OCI-LY7 (cell line): Measurements from ENCODE around the gene KIAA1671. TPM values are rescaled to one million over a fixed set of nuclear protein-coding genes. Genes with fewer than 3 reads are reported as not detected.

Experiments used
- BruUV-seq: library from RNA; stranded (reverse); fragments of 400-500 nt; replicated peaks from 2 replicates; lab custom pipeline; 2021; lab: Mats Ljungman, UMichigan
- CTCF ChIA-PET: fragments of 300-600 bp; sonication (Branson Sonifier 250); formaldehyde crosslinking; loops from one replicate; lab custom pipeline; 2022; ENCODE audit warnings: antibody characterized with exemption; ENCODE audit not compliant: unreplicated experiment; lab: Charles Lee
- POLR2A ChIA-PET: fragments of 300-600 bp; sonication (Branson Sonifier 250); formaldehyde crosslinking; loops from one replicate; lab custom pipeline; 2022; ENCODE audit warnings: antibody characterized with exemption; lab: Charles Lee
- DNase-seq: peaks from one replicate; pipeline ENCODE4 v3.0.0-alpha.2; 2015; ENCODE audit warnings: low spot score
- H2AFZ ChIP-seq: fragments of 200-600 bp; sonication (generic), shearing (Covaris generic); 2 replicates; pipeline ENCODE4 v1.6.1; 2014; ENCODE audit warnings: mild to moderate bottlenecking, antibody characterized with exemption, low read length, moderate library complexity
- H3K27ac ChIP-seq: fragments of 200-600 bp; sonication (generic); 2 replicates; pipeline ENCODE4 v1.5.1; 2014; ENCODE audit warnings: mixed run types, low read depth, mild to moderate bottlenecking, moderate library complexity, low read length, inconsistent platforms; ENCODE audit not compliant: poor library complexity, severe bottlenecking
- H3K36me3 ChIP-seq: fragments of 200-600 bp; sonication (generic); 2 replicates; pipeline ENCODE4 v1.6.1; 2014; ENCODE audit warnings: mild to moderate bottlenecking, antibody characterized with exemption, low read length, moderate library complexity, mixed read lengths; ENCODE audit not compliant: insufficient read depth
- H3K4me1 ChIP-seq: fragments of 200-600 bp; sonication (generic); 2 replicates; pipeline ENCODE4 v1.5.1; 2014; ENCODE audit warnings: mild to moderate bottlenecking, low read length; ENCODE audit not compliant: insufficient read depth, poor library complexity, severe bottlenecking
- H3K4me2 ChIP-seq: fragments of 200-600 bp; sonication (generic); 2 replicates; pipeline ENCODE4 v1.6.1; 2014; ENCODE audit warnings: mild to moderate bottlenecking, low read length
- H3K4me3 ChIP-seq: fragments of 200-600 bp; sonication (generic); 2 replicates; pipeline ENCODE4 v1.5.1; 2014; ENCODE audit warnings: mild to moderate bottlenecking, low read depth, low read length; ENCODE audit not compliant: poor library complexity, severe bottlenecking
- H3K79me2 ChIP-seq: fragments of 200-600 bp; sonication (generic); 2 replicates; pipeline ENCODE4 v1.6.1; 2016; ENCODE audit warnings: low read depth, mild to moderate bottlenecking, low read length, moderate library complexity, mixed read lengths; ENCODE audit not compliant: insufficient read depth
- H3K9me2 ChIP-seq: fragments of 200-600 bp; sonication (generic); 2 replicates; pipeline ENCODE4 v1.6.1; 2016; ENCODE audit warnings: mild to moderate bottlenecking, low read length, mixed read lengths; ENCODE audit not compliant: insufficient read depth
- H3K9me3 ChIP-seq: fragments of 200-600 bp; sonication (generic); 2 replicates; pipeline ENCODE4 v1.6.1; 2014; ENCODE audit warnings: mild to moderate bottlenecking, mixed run types, low read length, mixed read lengths
- H4K20me1 ChIP-seq: fragments of 200-600 bp; sonication (generic); 2 replicates; pipeline ENCODE4 v1.6.1; 2014; ENCODE audit warnings: mild to moderate bottlenecking, antibody characterized with exemption, low read length, moderate library complexity, mixed read lengths; ENCODE audit not compliant: insufficient read depth
- EZH2phosphoT487 ChIP-seq: fragments of 200-600 bp; sonication (generic); IDR thresholded peaks from 2 replicates; pipeline ENCODE4 v1.6.1; 2018; ENCODE audit warnings: low read depth, borderline replicate concordance, mild to moderate bottlenecking, mixed run types, antibody characterized with exemption, low read length, moderate library complexity, mixed read lengths
- intact Hi-C: fragments of 100-400 bp; cut with micrococcal nuclease; formaldehyde crosslinking; loops from one replicate; pipeline ENCODE4 v1.10.0; 2022; ENCODE audit not compliant: unreplicated experiment
- total RNA-seq, 2 experiments: library from RNA; depleted of rRNA in 1 of 2; stranded (reverse); fragments of >200 nt in 1 of 2; shearing (Covaris generic) in 1 of 2; gene quantifications; 2 replicates each; pipeline ENCODE4 v1.2.3, GENCODE V29; 2014 to 2022
- TF ChIP-seq, protein P1 (sequence below): fragments of 200-600 bp; sonication (generic); conservative IDR thresholded peaks from 2 replicates; pipeline ENCODE4 v1.5.1; 2014; ENCODE audit warnings: mild to moderate bottlenecking, antibody characterized with exemption, low read length, moderate library complexity, mixed read lengths

Gene KIAA1671
- total RNA-seq, 2 experiments from 2014 or later = not detected

DNA sequence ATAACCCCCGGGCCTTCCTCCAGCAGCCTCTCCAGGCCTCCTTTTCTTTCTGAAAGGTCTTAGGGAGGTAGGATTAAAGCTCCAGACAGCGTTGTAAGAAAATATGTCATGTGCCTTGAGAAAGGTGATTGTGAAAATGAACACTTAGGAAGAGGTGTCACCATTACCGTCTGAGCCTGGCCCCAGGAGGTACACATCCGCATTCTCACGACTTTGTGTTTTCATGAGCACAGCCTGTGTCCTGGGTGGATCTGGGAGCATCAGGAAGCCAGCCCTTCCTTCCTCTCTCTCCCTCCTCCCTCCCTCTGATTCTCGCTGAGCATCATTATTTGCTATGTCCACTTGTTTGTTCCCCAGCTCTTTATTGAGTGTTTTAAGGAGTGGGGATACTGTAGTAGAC, 142.1 kb downstream of the KIAA1671 start:
- ChIA-PET CTCF (no interaction called here), POLR2A (no interaction called here)
- no peak for DNase-seq
- Histone ChIP-seq H3K4me1 (no peaks in the 10 kb centered on the region), H2AFZ (no peak overlapping the region), H3K79me2 (no peaks in the 10 kb centered on the region), H3K9me3 (no peaks in the 10 kb centered on the region), H3K4me3 (no peak overlapping the region), H3K36me3 (no peaks in the 10 kb centered on the region), H4K20me1 (no peaks in the 10 kb centered on the region), H3K4me2 (no peak overlapping the region), H3K27ac (no peak overlapping the region), H3K9me2 (no peaks in the 10 kb centered on the region)
- intact Hi-C loops = no loop called here
- TF ChIP-seq EZH2phosphoT487 = no peak
- no TSS peak for BruUV-seq

DNA sequence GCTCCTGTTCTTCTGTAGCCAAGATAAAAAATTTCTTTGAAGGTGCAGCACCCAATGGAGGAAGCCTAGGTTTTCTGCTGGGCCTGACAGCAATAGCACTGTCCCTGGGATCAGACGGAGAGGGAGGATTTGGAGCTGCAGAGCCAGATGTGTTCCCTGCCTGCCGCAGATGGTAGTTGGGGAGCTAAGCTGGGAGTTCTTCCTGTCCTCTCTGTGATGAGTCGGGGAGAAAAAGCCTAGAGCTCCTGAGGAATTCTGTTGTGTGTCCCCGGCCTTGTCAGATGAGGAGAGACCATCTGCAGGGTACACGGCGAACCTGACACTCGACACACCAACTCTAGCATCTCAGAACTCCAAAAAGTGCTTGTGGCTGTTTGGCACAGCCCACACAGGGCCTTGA, 143.4 kb downstream of the KIAA1671 start:
- no peak overlapping the region for H3K27ac ChIP-seq
- H2AFZ ChIP-seq = no peak overlapping the region
- no peaks in the 10 kb centered on the region for H3K79me2 ChIP-seq
- no peaks in the 10 kb centered on the region for H3K9me3 ChIP-seq
- H3K4me2 ChIP-seq = no peak overlapping the region
- no peak for DNase-seq
- ChIA-PET CTCF (no interaction called here), POLR2A (interaction anchor here (0.6 kb wide), 1 partner anchor 1907 kb away, joined by 3 read pairs; no protein-coding TSS in a partner anchor)
- H3K4me3 ChIP-seq = no peak overlapping the region
- H3K4me1 ChIP-seq = no peaks in the 10 kb centered on the region
- H3K9me2 ChIP-seq = no peaks in the 10 kb centered on the region
- no peaks in the 10 kb centered on the region for H3K36me3 ChIP-seq
- TF ChIP-seq, protein P1, sequence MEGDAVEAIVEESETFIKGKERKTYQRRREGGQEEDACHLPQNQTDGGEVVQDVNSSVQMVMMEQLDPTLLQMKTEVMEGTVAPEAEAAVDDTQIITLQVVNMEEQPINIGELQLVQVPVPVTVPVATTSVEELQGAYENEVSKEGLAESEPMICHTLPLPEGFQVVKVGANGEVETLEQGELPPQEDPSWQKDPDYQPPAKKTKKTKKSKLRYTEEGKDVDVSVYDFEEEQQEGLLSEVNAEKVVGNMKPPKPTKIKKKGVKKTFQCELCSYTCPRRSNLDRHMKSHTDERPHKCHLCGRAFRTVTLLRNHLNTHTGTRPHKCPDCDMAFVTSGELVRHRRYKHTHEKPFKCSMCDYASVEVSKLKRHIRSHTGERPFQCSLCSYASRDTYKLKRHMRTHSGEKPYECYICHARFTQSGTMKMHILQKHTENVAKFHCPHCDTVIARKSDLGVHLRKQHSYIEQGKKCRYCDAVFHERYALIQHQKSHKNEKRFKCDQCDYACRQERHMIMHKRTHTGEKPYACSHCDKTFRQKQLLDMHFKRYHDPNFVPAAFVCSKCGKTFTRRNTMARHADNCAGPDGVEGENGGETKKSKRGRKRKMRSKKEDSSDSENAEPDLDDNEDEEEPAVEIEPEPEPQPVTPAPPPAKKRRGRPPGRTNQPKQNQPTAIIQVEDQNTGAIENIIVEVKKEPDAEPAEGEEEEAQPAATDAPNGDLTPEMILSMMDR = no peak
- no peak for TF ChIP-seq EZH2phosphoT487
- no TSS peak for BruUV-seq
- intact Hi-C loops = no loop called here
- no peaks in the 10 kb centered on the region for H4K20me1 ChIP-seq

DNA sequence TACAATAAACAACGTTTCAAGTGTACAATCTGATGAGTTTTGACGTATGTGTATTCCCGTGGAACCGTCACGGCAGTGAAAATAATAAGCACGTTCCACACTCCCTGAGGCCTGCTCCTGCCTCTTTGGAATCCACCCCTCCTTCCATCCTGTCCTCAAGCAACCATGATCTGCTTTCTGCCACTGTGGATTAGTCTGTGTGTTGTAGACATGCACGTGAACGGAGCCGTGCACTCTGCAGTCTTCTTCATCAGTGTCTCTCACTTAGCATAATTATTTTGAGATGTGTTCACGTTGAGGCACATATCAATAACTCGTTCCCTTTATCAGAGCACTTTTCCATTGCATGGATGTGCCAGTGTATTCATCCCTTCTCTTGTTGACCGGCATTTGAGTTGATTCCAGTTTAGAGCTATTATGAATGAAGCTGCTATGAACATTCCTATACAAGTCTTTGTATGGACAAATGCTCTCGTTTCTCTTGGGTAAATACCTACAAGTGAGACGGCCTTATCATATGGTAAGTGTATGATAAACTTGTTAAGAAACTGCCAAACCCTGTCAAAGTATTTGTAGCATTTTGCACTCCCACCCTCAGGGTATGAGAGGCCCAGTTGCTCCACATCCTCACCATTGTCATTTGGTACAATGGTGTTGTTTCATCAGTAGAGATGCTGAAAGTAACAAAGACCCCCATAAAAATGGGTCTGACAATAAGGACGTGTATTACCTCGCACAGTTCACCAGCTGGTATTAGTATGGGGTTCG, 144.3 kb downstream of the KIAA1671 start:
- Histone ChIP-seq H3K4me1 (no peaks in the 10 kb centered on the region), H2AFZ (no peak overlapping the region), H3K27ac (no peak overlapping the region), H3K4me3 (no peak overlapping the region), H3K9me3 (no peaks in the 10 kb centered on the region), H3K4me2 (no peak overlapping the region), H3K79me2 (no peaks in the 10 kb centered on the region), H3K9me2 (no peaks in the 10 kb centered on the region), H4K20me1 (no peaks in the 10 kb centered on the region), H3K36me3 (no peaks in the 10 kb centered on the region)
- intact Hi-C loops = no loop called here
- DNase-seq = no peak
- TF ChIP-seq EZH2phosphoT487 = no peak
- TF ChIP-seq, protein P1 = no peak
- POLR2A ChIA-PET = no interaction called here
- BruUV-seq = no TSS peak
- CTCF ChIA-PET = no interaction called here
